HL-60/S4 treated with phorbol 12-myristate 13-acetate at 8.2 ng/mL for 4 days and 3 days (cell line): ENCODE data around the gene RAB6A.
"Not testable (repeated sequence)": the region's sequence is repeated elsewhere in the genome, so short reads cannot be mapped to it uniquely, and the experiment has no call there.

Experiments used
- in situ Hi-C: fragments of 300-500 bp; cut with MboI; formaldehyde crosslinking; loops from 2 replicates; pipeline ENCODE4 v1.15.0; 2022; ENCODE audit warnings: low sequenced_read_pairs

Gene RAB6A

GRCh38 chr11:73729594-73730206 lies 31.2 kb downstream of the RAB6A start:
- in situ Hi-C loops = no loop called here

GRCh38 chr11:73728000-73728399 lies 32.9 kb downstream of the RAB6A start:
- in situ Hi-C loops = no loop called here

- in situ Hi-C loops = no loop called here
These were observed 34.0 kb downstream of the RAB6A start for GRCh38 chr11:73726825-73727224.

GRCh38 chr11:73717136-73717535 lies 43.7 kb downstream of the RAB6A start:
- in situ Hi-C loops = no loop called here

- in situ Hi-C loops = no loop called here
These were observed 44.5 kb downstream of the RAB6A start for GRCh38 chr11:73716153-73717056.

- in situ Hi-C loops = no loop called here
These were observed 45.3 kb downstream of the RAB6A start for GRCh38 chr11:73715541-73715940.

- in situ Hi-C loops = no loop called here
These were observed 49.9 kb downstream of the RAB6A start for GRCh38 chr11:73710964-73711363.

GRCh38 chr11:73705053-73705452 lies 55.8 kb downstream of the RAB6A start:
- in situ Hi-C loops = no loop called here

GRCh38 chr11:73693899-73694525 lies 66.9 kb downstream of the RAB6A start:
- in situ Hi-C loops = no loop called here

- in situ Hi-C loops = no loop called here
These were observed 80.2 kb downstream of the RAB6A start for GRCh38 chr11:73680687-73681086.

GRCh38 chr11:73676552-73676951 lies 84.3 kb downstream of the RAB6A start:
- in situ Hi-C loops = not testable (repeated sequence)

- in situ Hi-C loops = no loop called here
These were observed 89.2 kb downstream of the RAB6A start for GRCh38 chr11:73671701-73672100.

- in situ Hi-C loops = no loop called here
These were observed 90.1 kb downstream of the RAB6A start for GRCh38 chr11:73670808-73671207.

GRCh38 chr11:73667891-73668290 lies 93.0 kb downstream of the RAB6A start:
- in situ Hi-C loops = no loop called here

- in situ Hi-C loops = no loop called here
These were observed 96.0 kb downstream of the RAB6A start for GRCh38 chr11:73664877-73665276.

- in situ Hi-C loops = no loop called here
These were observed 97.0 kb downstream of the RAB6A start for GRCh38 chr11:73663604-73664495.

GRCh38 chr11:73662445-73663157 lies 98.3 kb downstream of the RAB6A start:
- in situ Hi-C loops = no loop called here

GRCh38 chr11:73661035-73661628 lies 99.7 kb downstream of the RAB6A start:
- in situ Hi-C loops = no loop called here

GRCh38 chr11:73660497-73661034 lies 100.3 kb downstream of the RAB6A start:
- in situ Hi-C loops = no loop called here
